GM19328 (cell line): Measurements from ENCODE around the gene WDR59.
A peak's percentile ranks its signal among the peaks of the same experiment; 100 is the strongest.

Experiments used
- ATAC-seq: cut with Tn5 transposase; IDR thresholded peaks from one replicate; pipeline ENCODE4 v1.9.1; 2021; ENCODE audit warnings: mild to moderate bottlenecking, moderate library complexity; ENCODE audit not compliant: unreplicated experiment

WDR59 gene

GRCh38 chr16:74987027-74987681 is 2.2 kb upstream of the WDR59 start:
- ATAC-seq, result no peak

- ATAC-seq, result no peak
Observed at GRCh38 chr16:74984194-74984528, 762 bp downstream of the WDR59 start.

- ATAC-seq, result no peak
Observed at GRCh38 chr16:74982256-74982655, 2.7 kb downstream of the WDR59 start.

DNA sequence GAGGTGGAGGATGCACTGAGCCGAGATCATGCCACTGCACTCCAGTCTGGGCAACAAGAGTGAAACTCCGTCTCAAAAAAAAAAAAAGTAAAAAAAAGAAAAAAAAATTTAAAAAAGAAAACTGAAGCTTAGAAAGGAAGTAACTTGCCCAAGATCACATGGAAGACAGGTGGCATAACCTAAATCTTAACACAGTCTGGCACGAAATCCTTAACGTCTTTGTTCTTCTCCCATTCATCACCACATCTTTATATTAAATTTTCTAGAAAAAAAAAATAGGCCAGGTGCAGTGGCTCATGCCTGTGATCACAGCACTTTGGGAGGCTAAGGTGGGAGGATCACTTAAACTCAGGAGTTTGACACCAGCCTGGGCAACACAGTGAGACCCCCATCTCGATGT is 9.3 kb downstream of the WDR59 start:
- ATAC-seq, result no peak

- no peak for ATAC-seq
Observed at GRCh38 chr16:74973304-74973703, 11.6 kb downstream of the WDR59 start.

GRCh38 chr16:74954763-74955162 is 30.2 kb downstream of the WDR59 start:
- ATAC-seq, result no peak

DNA sequence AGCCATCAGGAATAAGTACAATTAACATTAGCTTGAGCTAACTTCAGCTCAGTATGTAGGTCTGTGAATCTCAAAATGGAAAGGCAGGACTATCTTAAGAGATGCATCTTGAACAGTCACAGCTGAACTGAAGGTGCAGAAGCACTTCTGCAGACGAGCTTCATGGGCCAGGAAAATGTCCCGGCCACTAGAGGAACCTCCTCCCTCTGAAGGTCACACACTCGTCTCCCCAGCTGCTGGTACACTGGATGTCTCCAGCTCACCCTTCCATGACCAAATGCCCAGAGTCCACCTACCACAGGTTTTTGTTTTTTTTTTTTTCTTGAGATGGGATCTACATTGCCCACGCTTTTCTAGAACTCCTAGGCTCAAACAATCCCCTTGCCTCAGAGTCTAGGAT is 33.2 kb downstream of the WDR59 start:
- no peak for ATAC-seq

- ATAC-seq, result no peak
Observed at GRCh38 chr16:74951206-74951605, 33.7 kb downstream of the WDR59 start.

DNA sequence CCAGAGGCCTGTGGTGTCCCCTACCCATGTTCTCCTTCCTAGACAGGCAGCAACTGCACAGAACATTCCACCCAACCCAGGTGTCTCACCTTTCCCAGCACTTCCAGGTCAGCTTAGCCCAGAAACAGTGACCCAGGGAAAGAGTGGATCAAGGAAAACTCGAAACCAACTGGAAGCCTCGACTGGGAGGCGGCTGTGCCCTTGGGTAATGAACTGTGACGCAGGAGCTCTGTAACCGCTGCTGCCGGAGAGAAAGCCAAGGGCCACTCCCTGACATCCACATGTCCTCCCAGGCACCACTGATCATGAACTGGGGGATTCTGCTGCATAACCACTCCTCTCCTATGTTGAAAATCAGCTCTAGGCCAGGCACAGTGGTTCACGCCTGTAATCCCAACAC is 34.4 kb downstream of the WDR59 start:
- no peak for ATAC-seq

DNA sequence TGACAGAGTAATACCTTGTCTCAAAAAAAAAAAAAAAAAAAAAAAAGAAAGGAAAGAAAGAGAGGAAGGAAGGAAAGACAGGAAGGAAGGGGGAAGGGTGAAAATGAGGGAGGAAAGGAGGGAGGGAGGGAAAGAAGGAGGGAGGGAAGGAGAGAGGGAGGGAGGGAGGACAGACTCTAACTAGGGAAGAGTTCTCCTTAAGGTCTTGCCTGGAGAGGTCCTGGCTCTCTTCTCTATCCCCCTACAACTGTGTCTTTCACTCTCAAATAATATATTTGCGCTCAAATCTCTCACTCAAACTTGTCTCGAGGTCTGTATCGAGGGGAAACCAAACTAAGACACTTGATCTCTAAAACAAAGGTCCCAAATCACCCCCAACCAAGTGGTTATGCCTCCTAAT is 35.6 kb downstream of the WDR59 start:
- no peak for ATAC-seq

DNA sequence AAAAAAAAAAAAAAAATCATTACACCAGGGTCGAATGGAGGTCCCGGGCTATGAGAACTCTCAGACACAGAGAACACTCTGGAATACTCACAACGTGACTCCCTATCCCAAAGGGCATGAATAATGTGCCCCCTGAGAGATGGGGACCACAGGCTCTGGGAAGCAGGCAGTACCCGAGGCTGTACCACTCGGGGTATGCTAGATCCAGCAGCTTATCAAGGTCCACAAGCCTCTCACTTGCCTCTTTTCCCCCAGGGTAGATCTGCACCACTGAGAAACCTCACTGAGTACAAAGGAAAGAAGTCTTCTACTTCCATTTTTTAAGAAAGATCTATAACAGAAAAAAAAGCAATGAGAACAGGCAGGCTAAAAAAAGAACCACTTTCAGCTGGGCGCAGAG is 40.5 kb downstream of the WDR59 start:
- ATAC-seq, result no peak

- ATAC-seq, result no peak
Observed at GRCh38 chr16:74942977-74943918, 41.7 kb downstream of the WDR59 start.

DNA sequence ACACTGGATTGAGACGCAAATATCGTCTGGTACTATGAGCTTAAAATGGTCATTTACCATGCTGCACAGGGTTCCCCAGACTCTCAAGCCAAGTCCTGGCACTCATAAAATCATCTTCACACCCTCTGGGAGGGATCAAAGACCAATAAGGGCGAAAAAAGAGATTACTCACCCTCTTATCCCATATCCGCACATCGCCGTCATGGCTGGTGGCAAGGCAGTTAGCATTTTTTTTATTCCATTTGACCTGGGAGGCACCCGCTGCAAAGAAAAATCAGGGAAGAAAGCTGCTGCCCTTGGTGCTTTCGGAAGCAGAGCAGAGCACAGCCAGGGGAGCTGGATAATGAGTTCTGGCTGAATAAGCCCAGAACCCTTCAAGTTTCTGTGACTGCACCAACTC is 42.4 kb downstream of the WDR59 start:
- no peak for ATAC-seq

DNA sequence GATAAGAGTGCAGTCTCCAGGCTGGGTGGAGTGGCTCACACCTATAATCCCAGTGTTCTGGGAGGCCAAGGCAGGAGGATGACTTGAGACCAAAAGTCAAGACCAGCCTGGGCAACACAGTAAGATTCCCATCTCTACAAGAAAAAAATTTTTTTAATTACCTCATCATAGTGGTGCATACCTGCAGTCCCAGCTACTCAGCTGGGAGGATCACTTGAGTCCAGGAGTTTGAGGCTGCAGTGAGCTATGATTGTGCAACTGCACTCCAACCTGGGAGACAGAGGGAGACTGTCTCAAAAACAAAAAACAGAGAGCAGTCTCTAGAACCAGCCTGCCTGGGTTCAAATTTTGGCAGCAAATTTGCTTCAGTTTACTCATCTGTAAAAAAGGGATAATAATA is 45.2 kb downstream of the WDR59 start:
- no peak for ATAC-seq

DNA sequence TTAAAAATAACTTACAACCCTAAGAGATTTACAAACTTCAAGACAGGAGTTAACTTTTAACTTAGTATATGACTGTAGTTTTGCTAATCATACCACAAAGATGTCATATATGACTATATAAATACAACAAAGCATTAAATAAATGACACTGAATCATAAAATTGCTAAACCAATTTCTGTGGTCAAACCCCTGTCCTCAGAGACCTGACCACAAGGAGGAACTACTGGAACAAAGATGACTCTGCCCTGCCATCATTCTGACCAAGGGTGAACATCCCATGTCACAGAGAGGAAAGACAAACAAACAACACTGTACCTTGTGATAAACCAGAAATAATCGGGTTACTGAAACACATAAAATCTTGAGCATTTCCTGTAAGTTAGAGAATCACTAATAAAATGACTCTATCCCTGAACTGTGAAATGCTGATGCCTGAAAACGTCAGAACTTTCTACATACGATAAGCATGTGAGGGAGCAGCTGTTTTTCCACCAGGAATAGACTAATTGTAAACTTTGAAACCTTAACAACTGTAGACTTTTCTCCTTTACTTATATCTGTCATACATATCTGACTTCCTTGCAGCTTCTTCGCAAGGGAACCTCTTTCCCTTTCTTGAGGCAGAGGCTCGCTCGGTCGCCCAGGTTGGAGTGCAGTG is 47.9 kb downstream of the WDR59 start:
- ATAC-seq, result peak; percentile 78

DNA sequence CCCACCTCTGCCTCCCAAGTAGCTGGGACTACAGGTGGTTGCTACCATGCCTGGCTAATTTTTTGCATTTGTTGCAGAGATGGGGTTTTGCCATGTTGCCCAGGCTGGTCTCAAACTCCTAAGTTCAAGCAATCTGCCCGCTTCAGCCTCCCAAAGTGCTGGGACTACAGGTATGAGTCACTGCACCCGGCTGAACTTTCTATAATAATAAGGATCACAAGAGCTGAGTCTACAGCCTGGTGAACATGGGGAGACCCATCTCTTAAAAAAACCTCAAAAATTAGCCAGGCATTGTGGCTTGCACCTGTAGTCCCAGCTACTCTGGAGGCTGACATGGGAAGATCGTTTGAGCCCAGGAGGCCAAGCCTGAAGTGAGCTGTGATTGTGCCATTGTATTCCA is 53.5 kb downstream of the WDR59 start:
- no peak for ATAC-seq

DNA sequence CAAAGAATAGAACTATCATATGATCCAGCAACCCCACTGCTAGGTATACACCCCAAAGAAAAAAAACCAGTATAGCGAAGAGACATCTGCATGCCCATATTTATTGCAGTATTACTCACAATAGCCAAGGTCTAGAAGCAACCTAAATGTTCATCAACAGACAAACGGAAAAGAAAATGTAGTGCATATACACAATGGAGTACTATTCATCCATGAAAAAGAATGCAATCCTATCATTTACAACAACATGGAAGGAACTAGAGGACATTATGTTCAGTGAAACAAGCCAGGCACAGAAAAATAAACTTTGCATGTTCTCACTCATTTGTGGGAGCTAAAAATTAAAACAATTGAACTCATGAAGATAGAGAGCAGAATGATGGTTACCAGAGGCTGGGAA is 55.3 kb downstream of the WDR59 start:
- no peak for ATAC-seq

GRCh38 chr16:74926805-74927204 is 58.1 kb downstream of the WDR59 start:
- no peak for ATAC-seq

- no peak for ATAC-seq
Observed at GRCh38 chr16:74923766-74924460, 61.0 kb downstream of the WDR59 start.

DNA sequence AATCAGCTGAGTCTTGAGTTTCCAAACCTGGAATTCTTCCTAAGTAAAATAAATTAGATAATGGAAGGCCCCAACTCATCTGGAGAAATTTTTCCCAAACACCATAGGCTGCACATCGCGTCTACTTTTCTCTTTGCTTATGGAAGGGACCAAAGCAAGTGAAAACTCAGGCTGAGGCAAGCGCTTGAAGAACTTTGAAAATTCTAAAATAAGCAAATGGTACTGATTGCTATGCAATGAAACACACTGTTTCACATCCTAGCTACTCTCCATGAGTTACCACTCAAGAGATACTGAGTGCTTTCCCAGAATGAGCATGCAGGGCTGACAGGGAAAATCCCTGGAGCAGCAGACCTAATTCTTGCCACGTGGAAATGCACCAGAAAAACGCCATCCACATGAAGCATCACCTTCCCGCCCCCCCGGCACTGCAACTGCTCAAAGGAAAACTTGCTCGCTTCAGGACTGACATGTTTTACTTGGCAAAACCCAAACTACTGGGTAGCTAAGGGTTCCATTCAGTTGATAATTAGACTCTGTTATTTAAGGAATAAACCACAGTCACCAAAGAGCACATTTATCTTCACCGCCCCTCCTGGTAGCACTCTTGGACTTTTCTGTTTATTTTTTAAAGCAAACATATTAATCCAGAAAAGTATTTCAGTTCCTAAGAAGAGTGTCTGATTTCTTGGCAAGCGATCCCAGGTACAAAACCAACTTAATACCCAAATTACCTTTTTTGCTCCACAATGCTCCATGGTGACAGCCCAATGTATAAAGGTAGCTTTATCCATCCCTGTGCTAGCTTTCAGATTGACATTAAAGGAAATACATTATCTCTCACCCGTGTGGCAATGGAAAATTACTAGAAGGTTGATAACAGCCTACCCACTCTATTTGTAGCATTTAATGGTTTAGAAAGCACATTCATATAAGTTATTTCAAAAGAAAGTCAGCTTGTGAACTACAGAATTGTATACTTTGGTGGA is 62.5 kb downstream of the WDR59 start:
- no peak for ATAC-seq
